Activated CD4-positive, alpha-beta T cell treated with anti-CD3 and anti-CD28 coated beads, Interleukin-2, Interleukin-4, amounts not matched to agents 100 ng/mL and 50 ng/mL, durations not matched to agents 16 hours and 8 hours (primary cell): ENCODE measurements around the gene CDK14.
"Not testable (repeated sequence)": the region's sequence is repeated elsewhere in the genome, so short reads cannot be mapped to it uniquely, and the experiment has no call there.

ENCODE experiments used
- DNase-seq: peaks from one replicate; pipeline ENCODE4 v3.0.0-alpha.2; 2020; ENCODE audit warnings: low spot score

CDK14 gene

GRCh38 chr7:90797596-90797995 is 201.5 kb downstream of the CDK14 start:
- DNase-seq = no peak

- no peak for DNase-seq
Measured at GRCh38 chr7:90804370-90804769, 208.2 kb downstream of the CDK14 start.

GRCh38 chr7:90815552-90815951 is 219.4 kb downstream of the CDK14 start:
- DNase-seq = not testable (repeated sequence)

GRCh38 chr7:90816511-90817142 is 220.5 kb downstream of the CDK14 start:
- peak; percentile 80 for DNase-seq

- no peak for DNase-seq
Measured at GRCh38 chr7:90817151-90817550, 221.0 kb downstream of the CDK14 start.

- no peak for DNase-seq
Measured at GRCh38 chr7:90817846-90818245, 221.7 kb downstream of the CDK14 start.

- no peak for DNase-seq
Measured at GRCh38 chr7:90818341-90818740, 222.2 kb downstream of the CDK14 start.

GRCh38 chr7:90821961-90822620 is 226.0 kb downstream of the CDK14 start:
- no peak for DNase-seq

- no peak for DNase-seq
Measured at GRCh38 chr7:90824386-90825307, 228.5 kb downstream of the CDK14 start.

GRCh38 chr7:90825779-90826178 is 229.7 kb downstream of the CDK14 start:
- DNase-seq = no peak

GRCh38 chr7:90828601-90829000 is 232.5 kb downstream of the CDK14 start:
- no peak for DNase-seq

- no peak for DNase-seq
Measured at GRCh38 chr7:90830308-90830707, 234.2 kb downstream of the CDK14 start.

GRCh38 chr7:90832726-90833125 is 236.6 kb downstream of the CDK14 start:
- DNase-seq = no peak

GRCh38 chr7:90833443-90833842 is 237.3 kb downstream of the CDK14 start:
- no peak for DNase-seq

- DNase-seq = no peak
Measured at GRCh38 chr7:90834771-90835170, 238.7 kb downstream of the CDK14 start.

GRCh38 chr7:90835861-90836260 is 239.7 kb downstream of the CDK14 start:
- no peak for DNase-seq

GRCh38 chr7:90836937-90837336 is 240.8 kb downstream of the CDK14 start:
- DNase-seq = no peak

GRCh38 chr7:90838799-90839198 is 242.7 kb downstream of the CDK14 start:
- DNase-seq = no peak

GRCh38 chr7:90839316-90839715 is 243.2 kb downstream of the CDK14 start:
- no peak for DNase-seq

- no peak for DNase-seq
Measured at GRCh38 chr7:90839727-90840291, 243.7 kb downstream of the CDK14 start.

GRCh38 chr7:90841759-90842429 is 245.8 kb downstream of the CDK14 start:
- DNase-seq = no peak

GRCh38 chr7:90842430-90842788 is 246.3 kb downstream of the CDK14 start:
- no peak for DNase-seq
